GM21528 (cell line): ENCODE measurements around the gene RETREG1.

Experiments used
- ATAC-seq: cut with Tn5 transposase; IDR thresholded peaks from one replicate; pipeline ENCODE4 v1.9.1; 2021; ENCODE audit warnings: mild to moderate bottlenecking, moderate library complexity; ENCODE audit not compliant: unreplicated experiment, low FRiP score

RETREG1 gene

GRCh38 chr5:16534280-16534679 is 82.5 kb downstream of the RETREG1 start:
- no peak for ATAC-seq

- no peak for ATAC-seq
Observed at GRCh38 chr5:16531063-16531648, 85.6 kb downstream of the RETREG1 start.

- ATAC-seq = no peak
Observed at GRCh38 chr5:16529306-16529705, 87.5 kb downstream of the RETREG1 start.

- ATAC-seq = no peak
Observed at GRCh38 chr5:16528382-16529110, 88.3 kb downstream of the RETREG1 start.

GRCh38 chr5:16525651-16526050 is 91.1 kb downstream of the RETREG1 start:
- no peak for ATAC-seq

- ATAC-seq = no peak
Observed at GRCh38 chr5:16524286-16524685, 92.5 kb downstream of the RETREG1 start.

- no peak for ATAC-seq
Observed at GRCh38 chr5:16521521-16522483, 95.0 kb downstream of the RETREG1 start.

- ATAC-seq = no peak
Observed at GRCh38 chr5:16520841-16521240, 96.0 kb downstream of the RETREG1 start.

GRCh38 chr5:16519435-16519834 is 97.4 kb downstream of the RETREG1 start:
- ATAC-seq = no peak

GRCh38 chr5:16518606-16519005 is 98.2 kb downstream of the RETREG1 start:
- ATAC-seq = no peak

- ATAC-seq = no peak
Observed at GRCh38 chr5:16515532-16515931, 101.3 kb downstream of the RETREG1 start.

- ATAC-seq = no peak
Observed at GRCh38 chr5:16510098-16510497, 106.7 kb downstream of the RETREG1 start.

GRCh38 chr5:16508730-16509531 is 107.9 kb downstream of the RETREG1 start:
- ATAC-seq = no peak

- ATAC-seq = no peak
Observed at GRCh38 chr5:16507716-16508115, 109.1 kb downstream of the RETREG1 start.

GRCh38 chr5:16505904-16506303 is 110.9 kb downstream of the RETREG1 start:
- no peak for ATAC-seq

GRCh38 chr5:16505140-16505891 is 111.5 kb downstream of the RETREG1 start:
- no peak for ATAC-seq

- no peak for ATAC-seq
Observed at GRCh38 chr5:16504571-16504970, 112.2 kb downstream of the RETREG1 start.

GRCh38 chr5:16502866-16503265 is 113.9 kb downstream of the RETREG1 start:
- no peak for ATAC-seq

- ATAC-seq = no peak
Observed at GRCh38 chr5:16500024-16500423, 116.8 kb downstream of the RETREG1 start.

- no peak for ATAC-seq
Observed at GRCh38 chr5:16497546-16497945, 119.3 kb downstream of the RETREG1 start.
